ENCODE results near the gene GDPD1. TPM values are rescaled to one million over a fixed set of nuclear protein-coding genes. Genes with fewer than 3 reads are reported as not detected.
A peak's percentile ranks its signal among the peaks of the same experiment; 100 is the strongest.

Gene GDPD1
- total RNA-seq, 1 donor: 8.9 TPM

DNA sequence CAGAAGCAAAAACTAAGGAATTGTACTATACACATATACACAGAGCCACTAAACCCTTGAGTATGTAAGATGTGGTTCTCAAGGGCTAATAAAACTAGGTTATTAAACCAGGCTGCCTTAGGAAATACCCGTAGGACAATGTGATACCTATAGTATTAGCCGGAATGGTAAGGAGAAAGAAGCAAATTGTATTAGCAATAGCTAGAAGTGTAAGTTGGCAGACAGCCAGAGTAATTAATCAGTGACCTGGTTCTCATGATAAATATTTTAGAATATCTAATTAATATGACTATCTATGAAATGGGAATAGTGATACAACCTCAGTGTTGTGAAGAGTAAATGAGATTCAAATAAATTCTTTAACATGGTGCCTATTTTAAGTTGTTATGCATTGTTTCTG, 18.6 kb downstream of the GDPD1 start:
- no peak for DNase-seq (ENCODE audit: low read depth in 2 of 3, low spot score in 2 of 3)

DNA sequence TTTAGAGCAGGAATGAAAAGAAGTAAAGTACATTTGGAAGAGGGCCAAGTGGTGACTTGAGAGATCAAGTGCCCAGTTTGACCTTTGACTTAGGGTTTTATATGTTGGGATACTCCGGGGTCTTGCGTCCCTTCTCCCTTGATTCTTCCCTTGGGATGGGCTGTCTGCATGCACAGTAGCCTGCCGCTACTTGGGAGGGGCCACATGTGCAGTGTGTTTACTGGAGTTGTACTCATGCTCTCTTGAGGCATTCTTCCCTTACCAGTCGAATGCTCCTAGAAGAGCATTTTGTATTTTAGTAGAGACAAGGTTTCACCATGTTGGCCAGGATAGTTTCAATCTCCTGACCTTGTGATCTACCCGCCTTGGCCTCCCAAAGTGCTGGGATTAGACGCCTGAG, 23.8 kb downstream of the GDPD1 start:
- no peak for DNase-seq (ENCODE audit: low read depth in 2 of 3, low spot score in 2 of 3)

DNA sequence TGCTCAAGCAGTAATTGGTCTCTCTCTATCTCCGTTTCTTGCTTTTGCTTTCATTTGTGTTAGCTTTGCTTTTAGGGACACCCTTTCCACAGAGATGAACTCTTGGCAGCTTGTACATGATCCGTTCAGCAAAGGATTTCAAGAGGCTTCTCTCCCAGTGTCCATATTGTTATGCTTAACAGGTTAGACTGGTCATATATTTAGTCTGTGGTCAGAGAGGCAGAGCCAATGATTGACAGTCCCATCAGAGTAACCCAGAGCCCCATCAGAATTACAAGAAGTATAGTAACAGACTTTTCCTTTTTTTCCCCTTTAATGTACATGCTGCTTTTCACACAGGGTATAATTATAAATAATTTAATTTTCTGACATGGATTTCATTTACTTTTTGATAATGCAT, 34.4 kb downstream of the GDPD1 start:
- DNase-seq (ENCODE audit: low read depth in 2 of 3, low spot score in 2 of 3): no peak

DNA sequence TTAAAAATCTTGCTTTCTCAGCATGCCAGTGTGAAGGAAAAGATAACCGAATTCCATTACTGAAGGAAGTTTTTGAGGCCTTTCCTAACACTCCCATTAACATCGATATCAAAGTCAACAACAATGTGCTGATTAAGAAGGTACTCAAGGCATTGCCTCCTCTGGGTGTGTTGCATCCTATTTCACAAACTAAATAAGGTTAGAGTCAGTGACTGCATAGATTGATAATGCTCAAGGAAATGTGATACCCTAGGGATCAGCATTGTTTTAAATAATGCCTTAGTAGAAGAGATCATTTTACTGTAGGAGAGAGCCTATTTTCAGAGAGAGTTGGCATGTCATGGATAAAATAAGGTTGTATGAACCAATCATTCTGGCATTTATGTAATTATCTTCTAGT, 36.8 kb downstream of the GDPD1 start:
- DNase-seq (ENCODE audit: low read depth in 2 of 3, low spot score in 2 of 3): no peak

DNA sequence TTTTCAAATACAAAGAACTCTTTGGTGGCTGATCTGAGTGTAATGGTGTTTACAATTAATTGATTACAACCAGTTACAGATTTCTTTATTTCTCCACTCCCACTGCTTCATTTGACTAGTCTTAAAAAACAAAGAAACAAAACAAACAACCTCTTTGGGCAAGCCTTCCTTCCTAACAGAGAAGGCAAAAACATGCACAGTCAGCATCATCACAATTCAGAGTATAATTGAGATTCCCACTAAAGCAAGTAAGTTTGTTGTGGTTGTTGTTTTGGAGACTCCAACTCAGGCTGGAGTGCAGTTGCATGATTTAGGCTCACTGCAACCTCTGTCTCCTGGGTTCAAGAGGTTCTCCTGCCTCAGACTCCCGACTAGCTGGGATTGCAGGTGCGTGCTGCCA, 40.4 kb downstream of the GDPD1 start:
- DNase-seq (ENCODE audit: low read depth in 2 of 3, low spot score in 2 of 3): no peak

GRCh38 chr17:59266745-59267144, 46.4 kb downstream of the GDPD1 start:
- no peak for DNase-seq (ENCODE audit: low read depth in 2 of 3, low spot score in 2 of 3)

DNA sequence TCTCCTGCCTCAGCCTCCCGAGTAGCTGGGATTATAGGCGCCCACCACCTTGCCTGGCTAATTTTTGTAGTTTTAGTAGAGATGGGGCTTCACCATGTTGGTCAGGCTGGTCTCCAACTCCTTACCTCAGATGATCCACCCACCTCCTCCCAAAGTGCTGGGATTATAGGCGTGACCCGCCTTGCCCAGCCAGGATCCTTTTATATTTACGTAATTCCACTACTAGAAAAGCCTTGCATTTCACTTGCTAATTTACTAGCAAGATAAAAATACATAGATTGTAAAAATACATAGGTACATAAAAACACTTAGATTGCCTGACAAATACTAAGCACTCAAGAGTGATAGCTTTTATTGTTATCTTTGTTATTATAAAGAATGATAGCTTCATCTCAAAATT, 47.5 kb downstream of the GDPD1 start:
- no peak for DNase-seq (ENCODE audit: low read depth in 2 of 3, low spot score in 2 of 3)

DNA sequence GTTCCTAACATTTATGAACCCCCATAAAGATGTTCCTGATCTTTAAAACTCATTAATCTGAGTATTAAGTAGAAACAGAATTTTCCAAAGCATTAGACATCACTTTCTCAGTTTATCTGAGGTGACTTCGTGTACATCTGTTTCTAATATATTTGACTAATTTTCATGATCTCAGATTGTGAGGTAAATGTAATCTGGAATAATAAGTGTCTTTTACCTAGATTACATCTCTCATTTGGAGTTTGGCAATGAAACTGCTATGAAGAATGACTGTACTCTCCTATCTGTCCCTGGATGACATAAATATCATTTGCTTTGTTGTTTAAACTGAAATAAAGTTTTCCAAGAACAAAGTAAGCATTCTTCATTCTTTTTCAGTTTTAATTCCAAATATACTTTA, 55.3 kb downstream of the GDPD1 start:
- no peak for DNase-seq (ENCODE audit: low read depth in 2 of 3, low spot score in 2 of 3)

DNA sequence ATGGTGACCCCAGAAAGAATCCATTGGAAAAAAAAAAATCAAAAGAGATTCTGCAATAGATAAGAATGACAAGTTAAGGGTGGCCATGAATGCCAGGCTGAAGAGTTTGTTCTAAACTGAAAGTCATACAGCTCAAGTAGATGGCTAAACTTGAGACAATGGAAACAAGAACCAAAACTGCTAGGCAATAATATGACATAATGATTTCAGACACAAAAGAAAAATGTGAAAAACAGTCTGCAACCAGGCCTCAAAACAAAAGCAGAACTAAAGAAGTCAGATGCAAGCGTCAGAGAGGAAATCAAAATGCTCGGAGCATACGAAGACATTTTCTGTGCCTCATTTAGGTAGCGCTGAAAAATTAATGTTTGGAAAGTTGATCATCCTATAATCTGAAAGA, 56.7 kb downstream of the GDPD1 start:
- DNase-seq (ENCODE audit: low read depth in 2 of 3, low spot score in 2 of 3): peak in 2 of 3 donors; percentile 43 to 81

DNA sequence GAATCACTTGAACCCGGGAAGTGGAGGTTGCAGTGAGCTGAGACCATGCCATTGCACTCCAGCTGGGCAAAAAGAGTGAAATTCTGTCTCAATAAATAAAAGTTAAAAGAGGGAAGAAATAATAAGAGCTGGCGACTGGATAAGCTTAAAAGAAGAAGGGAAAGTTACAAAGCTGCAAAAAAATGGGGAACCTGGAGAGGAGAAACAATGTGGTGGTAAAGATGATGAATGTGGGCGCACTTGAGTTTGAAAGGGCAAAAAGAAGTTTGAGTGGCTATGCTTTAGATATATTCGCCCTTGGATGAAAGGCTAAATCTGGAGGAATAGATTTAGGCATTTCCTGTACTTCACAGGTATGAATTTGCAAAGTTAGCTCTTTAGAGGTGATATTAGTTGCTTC, 58.1 kb downstream of the GDPD1 start:
- peak in 1 of 3 donors; percentile 13 for DNase-seq (ENCODE audit: low read depth in 2 of 3, low spot score in 2 of 3)

DNA sequence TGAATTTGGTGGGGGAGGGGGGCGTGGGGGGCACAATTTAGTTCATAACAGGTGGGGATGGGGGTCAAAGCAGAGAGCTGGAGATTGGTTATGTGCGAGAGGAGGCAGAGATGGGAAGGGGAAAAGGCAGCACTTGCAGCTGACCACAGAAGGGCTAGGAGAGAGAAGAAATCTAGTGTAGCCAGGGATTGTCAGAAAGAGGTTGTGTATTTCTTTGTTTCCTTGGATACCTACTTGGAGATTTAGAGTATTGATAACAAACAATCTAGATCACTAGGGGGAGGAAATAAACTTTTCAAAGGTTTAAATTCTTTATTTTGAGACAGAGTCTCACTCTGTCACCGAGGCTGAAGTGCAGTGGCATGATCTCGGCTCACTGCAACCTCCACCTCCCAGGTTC, 64.0 kb downstream of the GDPD1 start:
- peak in 2 of 3 donors; percentile 54 to 69 for DNase-seq (ENCODE audit: low read depth in 2 of 3, low spot score in 2 of 3)

- peak in 2 of 3 donors; percentile 63 to 86 for DNase-seq (ENCODE audit: low read depth in 2 of 3, low spot score in 2 of 3)
Measured at GRCh38 chr17:59287452-59287851, 67.1 kb downstream of the GDPD1 start.

DNA sequence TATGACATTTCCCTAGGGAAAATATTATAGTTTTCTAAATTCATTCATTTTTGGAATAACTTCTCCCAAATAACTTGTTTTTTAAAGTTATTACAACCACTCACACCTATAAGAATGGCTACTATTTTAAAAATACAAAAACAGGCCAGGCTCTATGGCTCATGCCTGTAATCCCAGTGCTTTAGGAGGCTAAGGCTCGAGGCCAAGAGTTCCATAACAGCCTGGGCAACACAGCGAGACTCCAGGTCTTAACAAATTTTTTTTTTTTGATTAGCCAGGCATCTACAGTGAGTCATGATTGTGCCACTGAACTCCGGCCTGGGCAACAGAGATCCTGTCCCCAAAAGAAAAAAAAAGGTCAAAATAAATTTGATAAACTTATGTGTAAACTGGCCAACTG, 67.6 kb downstream of the GDPD1 start:
- peak in 1 of 3 donors; percentile 38 for DNase-seq (ENCODE audit: low read depth in 2 of 3, low spot score in 2 of 3)

DNA sequence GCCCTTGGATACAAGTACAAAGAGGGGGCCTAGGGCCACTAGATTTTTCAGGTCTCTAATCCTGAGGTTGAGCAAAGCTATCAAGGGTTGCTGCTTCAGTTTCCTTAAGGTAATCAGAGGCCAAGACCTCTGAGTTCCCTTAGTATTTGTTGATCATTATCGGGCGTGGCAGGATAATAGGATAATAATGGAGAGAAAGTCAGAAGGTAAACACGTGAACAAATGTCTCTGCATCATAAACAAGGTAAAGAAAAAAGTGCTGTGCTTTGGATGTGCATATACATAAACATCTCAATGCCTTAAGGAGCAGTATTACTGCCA, 69.6 kb downstream of the GDPD1 start:
- DNase-seq (ENCODE audit: low read depth in 2 of 3, low spot score in 2 of 3): no peak

- peak in 2 of 3 donors; percentile 71 to 81 for DNase-seq (ENCODE audit: low read depth in 2 of 3, low spot score in 2 of 3)
Measured at GRCh38 chr17:59290302-59290998, 70.1 kb downstream of the GDPD1 start.

DNA sequence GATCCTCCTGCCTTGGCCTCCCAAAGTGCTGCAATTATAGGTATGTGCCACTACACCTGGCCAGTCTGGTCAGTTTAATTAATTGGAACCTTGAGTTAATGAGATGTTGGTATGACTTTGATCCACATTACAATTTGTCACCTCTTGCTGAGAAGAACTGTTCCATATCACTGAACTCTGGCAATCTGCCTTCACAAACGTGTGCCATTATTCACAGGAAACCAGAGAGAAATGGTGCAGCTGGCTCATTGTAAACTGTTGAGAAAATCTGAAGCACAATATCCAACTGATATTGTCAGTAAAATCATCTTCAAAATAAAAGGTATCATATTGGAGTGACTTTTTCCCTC, 71.8 kb downstream of the GDPD1 start:
- no peak for DNase-seq (ENCODE audit: low read depth in 2 of 3, low spot score in 2 of 3)

DNA sequence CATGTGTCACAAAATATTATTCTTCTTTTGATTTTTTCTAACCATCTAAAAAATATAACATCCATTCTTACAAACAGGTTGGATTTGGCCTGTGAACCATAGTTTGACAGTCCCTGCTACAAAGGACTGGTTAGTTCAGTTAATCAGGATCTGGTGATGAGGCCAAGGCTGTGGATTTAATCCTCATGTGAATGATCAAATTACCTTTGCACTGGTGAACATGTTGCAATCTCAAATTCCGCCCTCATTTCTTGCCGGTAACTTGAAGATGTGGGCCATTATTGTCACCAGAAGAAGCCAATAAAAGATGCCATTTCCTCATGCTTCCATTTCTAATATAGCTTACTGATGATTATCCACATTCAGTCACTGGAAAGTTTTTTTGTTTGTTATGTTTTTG, 75.9 kb downstream of the GDPD1 start:
- DNase-seq (ENCODE audit: low read depth in 2 of 3, low spot score in 2 of 3): no peak

DNA sequence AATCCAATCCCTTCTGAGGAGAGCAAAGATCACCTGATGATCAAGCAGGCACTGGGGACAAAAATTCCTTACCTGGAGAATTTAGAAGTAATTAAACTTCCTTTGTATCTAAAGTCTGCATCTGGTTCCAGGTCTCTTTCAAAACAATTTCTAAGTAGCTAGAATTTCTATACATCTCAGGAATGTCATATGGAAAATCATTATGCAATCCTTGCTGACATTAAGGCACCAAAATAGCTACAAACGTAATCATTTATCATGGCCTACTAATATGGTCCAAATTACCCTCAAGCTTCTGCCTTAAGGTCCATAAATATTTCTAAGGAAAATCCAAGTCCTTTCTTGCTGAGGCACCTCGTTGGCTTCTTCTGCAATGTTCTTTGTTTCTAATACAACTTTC, 78.2 kb downstream of the GDPD1 start:
- no peak for DNase-seq (ENCODE audit: low read depth in 2 of 3, low spot score in 2 of 3)

DNA sequence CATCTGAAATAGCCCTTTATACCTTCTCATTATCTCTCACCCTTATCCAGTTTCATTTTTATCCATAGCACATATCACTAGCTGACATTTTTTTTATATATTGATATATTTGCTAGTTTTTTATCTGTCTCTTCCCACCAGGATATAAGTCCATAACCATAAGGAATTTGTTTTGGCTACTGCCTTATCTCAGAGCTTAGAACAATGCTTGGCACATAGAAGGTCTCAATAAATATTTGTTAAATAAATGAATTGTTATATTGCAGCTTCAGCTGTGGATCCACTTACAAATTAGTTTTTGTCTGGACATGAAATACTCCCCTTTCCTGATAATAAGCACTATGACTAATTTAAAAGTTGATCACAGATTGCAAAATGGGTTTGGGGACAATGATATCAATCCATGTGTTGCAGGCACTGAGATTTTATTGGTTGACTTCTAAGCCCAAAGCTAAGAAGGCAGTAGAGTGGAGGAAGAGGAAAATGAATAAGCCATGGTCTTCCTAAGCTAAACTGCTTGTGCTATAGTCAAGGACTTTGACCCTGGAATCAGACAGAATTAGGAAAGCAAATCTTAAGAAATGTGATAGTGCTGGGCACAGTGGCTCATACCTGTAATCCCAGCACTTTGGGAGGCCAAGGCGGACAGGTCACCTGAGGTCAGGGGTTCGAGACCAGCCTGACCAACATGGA, 79.2 kb downstream of the GDPD1 start:
- DNase-seq (ENCODE audit: low read depth in 2 of 3, low spot score in 2 of 3): no peak

GRCh38 chr17:59300941-59301340, 80.6 kb downstream of the GDPD1 start:
- no peak for DNase-seq (ENCODE audit: low read depth in 2 of 3, low spot score in 2 of 3)

DNA sequence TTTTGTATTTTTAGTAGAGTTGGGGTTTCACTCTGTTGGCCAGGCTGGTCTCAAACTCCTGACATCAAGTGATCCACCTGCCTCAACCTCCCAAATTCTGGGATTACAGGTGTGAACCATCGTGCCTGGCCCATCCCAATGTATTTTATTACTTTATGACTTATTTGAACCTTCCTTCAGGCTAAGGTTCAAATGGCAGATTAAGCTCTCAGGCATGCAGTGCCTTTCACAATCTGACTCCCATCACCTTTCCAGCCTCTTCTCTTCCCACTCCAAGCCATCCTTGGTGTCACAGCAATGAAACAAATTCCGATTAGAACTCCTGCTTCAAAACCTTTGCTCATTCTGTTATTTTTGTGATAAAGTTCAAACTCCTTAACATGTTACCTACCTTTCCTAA, 84.5 kb downstream of the GDPD1 start:
- no peak for DNase-seq (ENCODE audit: low read depth in 2 of 3, low spot score in 2 of 3)

DNA sequence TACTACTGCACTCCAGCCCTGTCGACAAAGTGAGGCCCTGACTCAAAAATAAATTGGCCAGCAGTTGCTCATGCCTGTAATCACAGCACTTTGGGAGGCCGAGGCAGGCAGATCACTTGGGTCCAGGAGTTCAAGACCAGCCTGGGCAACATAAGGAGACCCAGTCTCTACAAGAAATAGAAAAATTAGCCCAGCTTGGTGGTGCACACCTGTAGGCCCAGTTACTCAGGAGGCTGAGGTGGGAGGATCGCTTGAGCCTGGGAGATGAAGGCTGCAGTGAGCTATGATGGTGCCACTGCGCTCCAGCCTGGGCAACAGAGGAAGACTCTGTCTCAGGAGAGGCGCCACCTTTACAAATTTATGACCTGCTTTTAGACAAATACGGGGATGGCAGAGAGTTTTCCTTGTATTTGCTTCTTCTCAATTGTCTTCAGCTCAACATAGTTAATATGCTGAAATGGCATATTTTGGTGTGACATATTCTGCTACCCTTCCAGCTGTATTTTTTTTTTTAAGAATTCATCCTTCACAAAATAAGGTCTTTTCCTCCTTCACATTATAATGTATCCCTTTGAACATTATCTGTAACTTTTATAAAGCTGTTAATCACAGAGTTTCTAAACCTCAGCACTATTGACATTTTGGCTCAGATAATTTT, 90.1 kb downstream of the GDPD1 start:
- no peak for DNase-seq (ENCODE audit: low read depth in 2 of 3, low spot score in 2 of 3)
